ENCODE results near the gene C5orf63. TPM values are rescaled to one million over a fixed set of nuclear protein-coding genes. Genes with fewer than 3 reads are reported as not detected.
A peak's percentile ranks its signal among the peaks of the same experiment; 100 is the strongest.

Gene C5orf63
- total RNA-seq, 4 donors from 2014 or later = 2.1 to 3.6 (median 3.3) TPM

GRCh38 chr5:127077366-127077765 is 4.1 kb upstream of the C5orf63 start:
- Histone ChIP-seq H3K4me1 (peaks cover 0 to 4% of the 10 kb centered on the region in 2 donors), H3K36me3 (no peaks in the 10 kb centered on the region), H3K27ac (no peak overlapping the region), H3K9me3 (no peaks in the 10 kb centered on the region), H3K4me3 (no peak overlapping the region), H3K27me3 (peaks cover 0 to 2% (median 0%) of the 10 kb centered on the region in 3 donors)
- TF ChIP-seq CTCF (IDR thresholded peaks at IDR 0.05 in 4 of 5, conservative IDR thresholded peaks at IDR 0.05 in 1 of 5) (no peak), POLR2A (IDR thresholded peaks at IDR 0.05) (no peak)
- ATAC-seq (no peak), DNase-seq (no peak)
- in situ Hi-C loops (cut with MboI; ENCODE audit: low sequenced_read_pairs in 4 of 4) = no loop called here
- intact Hi-C loops (cut with DNase I; ENCODE audit: low total_unique reads) = no loop called here

- H3K36me3 ChIP-seq = no peaks in the 10 kb centered on the region
- in situ Hi-C loops (cut with MboI; ENCODE audit: low sequenced_read_pairs in 4 of 4) (no loop called here), intact Hi-C loops (cut with DNase I; ENCODE audit: low total_unique reads) (no loop called here)
- ATAC-seq (no peak), DNase-seq (no peak)
- TF ChIP-seq CTCF (IDR thresholded peaks at IDR 0.05 in 4 of 5, conservative IDR thresholded peaks at IDR 0.05 in 1 of 5) (no peak), POLR2A (IDR thresholded peaks at IDR 0.05) (no peak)
- no peaks in the 10 kb centered on the region for H3K9me3 ChIP-seq
- H3K4me3 ChIP-seq = no peak overlapping the region
- no peak overlapping the region for H3K27ac ChIP-seq
- peaks cover 0 to 2% (median 0%) of the 10 kb centered on the region in 3 donors for H3K27me3 ChIP-seq
- peaks cover 0 to 4% of the 10 kb centered on the region in 2 donors for H3K4me1 ChIP-seq
These were observed 3.2 kb upstream of the C5orf63 start for GRCh38 chr5:127076315-127077129.

GRCh38 chr5:127074466-127074865 is 1.2 kb upstream of the C5orf63 start:
- intact Hi-C loops (cut with DNase I; ENCODE audit: low total_unique reads) (no loop called here), in situ Hi-C loops (cut with MboI; ENCODE audit: low sequenced_read_pairs in 4 of 4) (no loop called here)
- Histone ChIP-seq H3K4me3 (no peak overlapping the region), H3K27ac (no peak overlapping the region), H3K36me3 (no peaks in the 10 kb centered on the region), H3K4me1 (peaks cover 0 to 4% of the 10 kb centered on the region in 2 donors), H3K27me3 (no peaks in the 10 kb centered on the region), H3K9me3 (no peaks in the 10 kb centered on the region)
- ATAC-seq (no peak), DNase-seq (no peak)
- TF ChIP-seq POLR2A (IDR thresholded peaks at IDR 0.05) = no peak

GRCh38 chr5:127070243-127070642 is 3.1 kb downstream of the C5orf63 start:
- in situ Hi-C loops (cut with MboI; ENCODE audit: low sequenced_read_pairs in 4 of 4) (no loop called here), intact Hi-C loops (cut with DNase I; ENCODE audit: low total_unique reads) (no loop called here)
- no peak overlapping the region for H3K27ac ChIP-seq
- no peaks in the 10 kb centered on the region for H3K36me3 ChIP-seq
- ATAC-seq = peak in 1 of 2 donors; percentile 21
- H3K9me3 ChIP-seq = no peaks in the 10 kb centered on the region
- H3K4me3 ChIP-seq = no peak overlapping the region
- no peak for DNase-seq
- peaks cover 0 to 4% of the 10 kb centered on the region in 2 donors for H3K4me1 ChIP-seq
- H3K27me3 ChIP-seq = no peaks in the 10 kb centered on the region
- TF ChIP-seq CTCF (IDR thresholded peaks at IDR 0.05 in 4 of 5, conservative IDR thresholded peaks at IDR 0.05 in 1 of 5) (no peak), POLR2A (IDR thresholded peaks at IDR 0.05) (no peak)

GRCh38 chr5:127068493-127069214 is 4.6 kb downstream of the C5orf63 start:
- intact Hi-C loops (cut with DNase I; ENCODE audit: low total_unique reads) (no loop called here), in situ Hi-C loops (cut with MboI; ENCODE audit: low sequenced_read_pairs in 4 of 4) (no loop called here)
- Histone ChIP-seq H3K4me3 (no peak overlapping the region), H3K27ac (no peak overlapping the region), H3K9me3 (no peaks in the 10 kb centered on the region), H3K4me1 (peaks cover 0 to 4% of the 10 kb centered on the region in 2 donors), H3K36me3 (no peaks in the 10 kb centered on the region), H3K27me3 (no peaks in the 10 kb centered on the region)
- no peak for ATAC-seq
- TF ChIP-seq POLR2A (IDR thresholded peaks at IDR 0.05) (no peak), CTCF (IDR thresholded peaks at IDR 0.05 in 4 of 5, conservative IDR thresholded peaks at IDR 0.05 in 1 of 5) (no peak)
- no peak for DNase-seq

All from gastrocnemius medialis (tissue), 4 donors.